Measurements from ENCODE around the gene INO80B.
A peak's percentile ranks its signal among the peaks of the same experiment; 100 is the strongest.

Gene INO80B

DNA sequence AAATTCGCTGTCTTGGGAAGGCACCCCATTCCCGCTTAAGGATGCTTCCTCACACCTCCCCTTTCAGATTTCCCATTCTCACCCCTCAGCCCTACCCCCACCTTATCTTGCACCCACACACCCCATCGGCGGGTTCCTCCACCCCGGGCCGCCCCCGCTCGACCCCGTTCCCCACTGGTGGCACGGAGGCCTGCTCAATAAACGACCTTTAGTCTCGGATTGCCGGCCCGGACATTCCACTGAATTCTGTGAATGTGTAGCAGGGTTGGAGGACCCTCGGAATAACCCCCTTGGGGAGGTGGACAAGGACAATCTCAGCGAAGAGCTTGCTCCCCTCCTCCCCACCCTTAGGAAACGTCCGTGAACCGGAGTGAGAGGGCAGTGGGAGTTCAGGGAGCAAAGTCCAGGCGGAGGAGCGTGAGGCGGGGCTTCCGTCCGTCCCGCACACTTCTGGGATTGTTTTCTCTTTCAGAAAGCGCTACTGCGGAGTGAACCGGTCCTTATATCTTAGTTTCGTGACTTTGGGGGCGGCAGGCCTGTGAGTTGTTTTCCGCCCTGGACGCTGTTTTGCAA is 47.3 kb downstream of the INO80B start:
- DNase-seq (ENCODE audit: low read depth), result no peak

GRCh38 chr2:74502720-74503505 is 48.0 kb downstream of the INO80B start:
- DNase-seq (ENCODE audit: low read depth), result no peak

DNA sequence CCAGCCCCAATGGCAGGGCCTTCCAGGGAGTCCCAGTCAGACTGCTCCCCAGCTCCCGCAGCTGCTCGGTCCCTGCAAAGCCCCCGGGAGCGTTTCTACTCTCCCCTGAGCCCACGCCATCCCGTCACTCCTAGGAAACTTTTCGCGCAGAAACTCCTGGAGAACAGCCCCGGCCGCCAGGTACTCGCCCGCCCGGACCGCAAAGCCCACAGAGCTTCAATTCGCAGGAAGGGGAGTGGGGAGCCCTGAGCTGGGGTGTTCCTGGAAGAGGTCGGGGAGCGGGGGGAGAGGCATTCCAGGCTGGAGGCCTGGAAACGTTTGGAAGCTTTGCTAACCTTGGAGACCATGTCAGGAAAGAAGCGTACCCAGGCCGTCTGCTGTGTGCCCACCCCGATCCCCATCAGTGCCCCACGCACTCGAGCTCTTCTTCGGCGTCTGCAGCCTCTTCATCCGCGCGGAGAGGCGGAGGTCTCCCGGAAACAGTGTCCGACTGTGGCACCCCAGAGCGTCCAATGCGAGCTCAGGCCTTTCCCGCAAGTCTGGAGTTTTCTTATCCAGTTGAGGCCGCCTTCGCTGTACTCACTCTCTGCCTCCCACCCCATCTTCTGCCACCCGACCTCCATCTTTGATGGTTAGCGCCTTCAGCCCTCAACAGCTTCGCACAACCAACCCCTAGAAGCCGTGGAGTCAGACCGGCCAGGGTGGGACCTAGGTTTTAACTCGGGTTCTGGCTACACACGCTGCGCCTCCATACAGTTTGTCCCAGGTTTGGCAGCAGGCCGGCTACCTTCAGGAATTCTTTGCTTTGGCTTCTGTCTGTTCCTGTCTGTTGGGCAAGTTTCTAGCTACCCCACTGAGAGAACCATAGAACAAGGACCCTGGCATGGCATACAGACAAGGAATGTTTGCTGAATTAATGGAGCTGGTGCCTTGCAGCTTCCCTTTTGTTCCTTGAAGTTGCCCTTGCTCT is 48.9 kb downstream of the INO80B start:
- DNase-seq (ENCODE audit: low read depth), result no peak

- DNase-seq (ENCODE audit: low read depth), result no peak
Observed at GRCh38 chr2:74504591-74504990, 49.7 kb downstream of the INO80B start.

GRCh38 chr2:74505448-74506246 is 50.8 kb downstream of the INO80B start:
- DNase-seq (ENCODE audit: low read depth), result no peak

DNA sequence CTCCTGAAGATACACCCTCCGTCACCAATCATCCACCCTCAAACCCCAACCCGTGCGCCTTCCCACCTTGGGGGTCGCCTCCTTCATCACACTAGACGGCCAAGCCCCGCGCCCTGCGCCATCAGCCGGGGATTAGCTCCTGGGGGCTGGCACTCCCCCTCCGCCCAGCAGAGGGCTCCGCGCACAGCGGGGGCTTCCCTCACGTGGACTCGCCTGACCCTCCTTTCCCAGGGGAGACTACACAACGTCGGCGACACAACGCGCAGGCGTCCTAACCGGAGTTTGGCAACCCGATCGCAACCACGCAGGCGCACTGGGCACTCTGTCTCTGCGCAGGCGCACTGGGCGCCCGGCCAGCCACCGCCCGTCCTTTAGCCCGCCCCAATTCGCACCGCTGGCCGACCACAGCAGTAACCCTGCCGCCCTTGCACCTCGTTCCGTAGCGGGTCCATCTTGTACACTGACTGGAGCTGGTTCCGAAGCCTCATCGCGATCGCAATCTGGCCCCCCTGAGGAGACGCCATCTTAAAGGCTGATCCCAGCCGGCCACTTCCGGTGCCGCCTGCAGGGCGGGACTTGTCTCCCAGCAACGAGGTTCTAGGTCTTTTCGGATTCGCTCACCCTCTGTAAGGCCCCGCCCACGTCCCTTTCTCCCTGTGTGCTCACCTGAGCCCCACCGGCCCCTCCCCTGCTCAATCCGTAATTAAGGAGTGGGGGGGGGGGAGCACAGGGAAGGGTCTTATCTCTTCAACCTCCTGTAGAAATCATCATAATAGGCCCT is 52.4 kb downstream of the INO80B start, which contains the start of gene PCGF1:
PCGF1 (minus strand) TSS at position 551 of the 781 bp plus-strand sequence; CDS start at position 524, 27 bp downstream.
- peak; percentile 98 for DNase-seq (ENCODE audit: low read depth)
